RWPE1 (cell line): ENCODE data around the gene AUH.

Source experiments
- CTCF ChIA-PET: fragments of 350-600 bp; sonication (Branson Sonifier 250); formaldehyde crosslinking; extraction: SDS; loops from one replicate; lab custom pipeline; 2021; lab: Yijun Ruan, JAX
- POLR2A ChIA-PET: fragments of 400-600 bp; formaldehyde crosslinking; extraction: SDS; loops from one replicate; lab custom pipeline; 2020; ENCODE audit warnings: antibody characterized with exemption; ENCODE audit not compliant: low non-redundant PET; lab: Yijun Ruan, JAX
- DNase-seq: peaks from one replicate; pipeline ENCODE4 v3.0.0; 2012; ENCODE audit warnings: low spot score
- H3K27ac ChIP-seq: fragments of 450-650 bp; 2 replicates; pipeline ENCODE4 v1.5.1; 2017
- TF ChIP-seq, protein P1 (sequence below): fragments of 450-650 bp; conservative IDR thresholded peaks from 2 replicates; pipeline ENCODE4 v1.5.1; 2017; ENCODE audit warnings: low read depth, mild to moderate bottlenecking

Gene AUH

DNA sequence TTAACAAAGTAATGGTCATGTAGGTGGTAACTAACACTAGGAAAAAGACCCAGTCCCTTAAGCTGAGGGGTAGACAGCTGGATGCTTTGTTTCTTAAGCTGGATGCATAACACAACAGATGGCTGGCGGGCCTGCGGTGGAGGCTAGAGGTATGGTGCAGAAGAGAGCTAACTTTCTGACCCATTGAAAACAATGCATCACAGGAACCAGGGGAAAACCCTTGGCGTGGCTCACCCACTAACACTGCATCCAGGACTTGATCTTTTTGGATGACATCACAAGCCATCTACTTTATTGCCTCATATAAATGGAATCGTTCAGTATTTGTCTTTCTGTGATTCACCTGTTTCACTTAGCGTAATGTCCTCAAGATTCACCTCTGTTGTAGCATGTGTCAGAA is 138.7 kb downstream of the AUH start:
- ChIA-PET POLR2A (no interaction called here), CTCF (interaction anchor here (0.7 to 1.1 kb wide), 2 partner anchors 11 to 29 kb away, joined by 3 to 6 read pairs; no protein-coding TSS in a partner anchor)
- no peak for DNase-seq
- H3K27ac ChIP-seq: no peak overlapping the region
- TF ChIP-seq, protein P1, sequence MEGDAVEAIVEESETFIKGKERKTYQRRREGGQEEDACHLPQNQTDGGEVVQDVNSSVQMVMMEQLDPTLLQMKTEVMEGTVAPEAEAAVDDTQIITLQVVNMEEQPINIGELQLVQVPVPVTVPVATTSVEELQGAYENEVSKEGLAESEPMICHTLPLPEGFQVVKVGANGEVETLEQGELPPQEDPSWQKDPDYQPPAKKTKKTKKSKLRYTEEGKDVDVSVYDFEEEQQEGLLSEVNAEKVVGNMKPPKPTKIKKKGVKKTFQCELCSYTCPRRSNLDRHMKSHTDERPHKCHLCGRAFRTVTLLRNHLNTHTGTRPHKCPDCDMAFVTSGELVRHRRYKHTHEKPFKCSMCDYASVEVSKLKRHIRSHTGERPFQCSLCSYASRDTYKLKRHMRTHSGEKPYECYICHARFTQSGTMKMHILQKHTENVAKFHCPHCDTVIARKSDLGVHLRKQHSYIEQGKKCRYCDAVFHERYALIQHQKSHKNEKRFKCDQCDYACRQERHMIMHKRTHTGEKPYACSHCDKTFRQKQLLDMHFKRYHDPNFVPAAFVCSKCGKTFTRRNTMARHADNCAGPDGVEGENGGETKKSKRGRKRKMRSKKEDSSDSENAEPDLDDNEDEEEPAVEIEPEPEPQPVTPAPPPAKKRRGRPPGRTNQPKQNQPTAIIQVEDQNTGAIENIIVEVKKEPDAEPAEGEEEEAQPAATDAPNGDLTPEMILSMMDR: no peak

DNA sequence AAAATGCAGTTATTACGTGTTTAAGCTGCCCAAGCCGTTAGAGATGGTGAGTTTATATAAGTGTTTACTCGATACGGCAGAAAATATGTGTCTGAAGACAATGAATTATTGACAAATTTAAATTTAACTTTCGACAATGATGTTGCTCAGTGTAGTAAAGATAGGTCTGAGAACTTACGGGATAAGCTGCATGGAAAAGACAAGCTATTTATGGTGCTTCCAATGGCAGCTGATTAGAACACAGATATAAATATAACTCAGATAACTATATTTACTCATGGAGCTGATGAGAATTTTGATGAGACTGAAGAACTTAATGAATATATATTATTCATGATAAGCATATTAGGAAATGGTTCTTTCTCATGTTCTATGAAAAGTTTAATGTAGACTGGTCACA is 139.3 kb downstream of the AUH start:
- CTCF ChIA-PET: interaction anchor here (0.7 to 1.1 kb wide), 3 partner anchors 11 to 57 kb away, joined by 3 to 6 read pairs (median 6); no protein-coding TSS in a partner anchor
- H3K27ac ChIP-seq: no peak overlapping the region
- TF ChIP-seq, protein P1: no peak
- no peak for DNase-seq
- POLR2A ChIA-PET: no interaction called here

DNA sequence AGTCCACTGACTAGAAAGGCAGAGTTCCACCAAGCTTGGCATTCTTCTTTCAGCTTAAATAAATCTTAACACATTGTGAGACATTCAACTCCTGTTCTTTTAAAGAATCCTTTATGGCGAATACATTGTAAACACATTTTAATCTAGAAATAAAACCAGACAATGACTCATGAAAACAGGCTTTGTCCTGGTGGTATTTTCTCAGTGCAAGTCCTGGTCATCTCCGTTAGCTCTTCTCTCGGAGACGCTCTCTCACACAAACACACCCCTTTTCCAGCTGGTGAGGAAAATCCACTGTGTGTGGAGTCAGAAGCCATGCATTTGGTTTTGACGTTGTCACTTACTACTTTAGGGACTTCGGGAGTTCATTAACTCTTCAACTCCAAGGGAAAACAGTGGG is 140.4 kb downstream of the AUH start:
- ChIA-PET CTCF (interaction anchor here (0.5 to 1.2 kb wide), 6 partner anchors 22 to 984 kb away, joined by 3 to 5 read pairs (median 3); no protein-coding TSS in a partner anchor), POLR2A (no interaction called here)
- H3K27ac ChIP-seq: no peak overlapping the region
- DNase-seq: no peak
- TF ChIP-seq, protein P1: no peak

DNA sequence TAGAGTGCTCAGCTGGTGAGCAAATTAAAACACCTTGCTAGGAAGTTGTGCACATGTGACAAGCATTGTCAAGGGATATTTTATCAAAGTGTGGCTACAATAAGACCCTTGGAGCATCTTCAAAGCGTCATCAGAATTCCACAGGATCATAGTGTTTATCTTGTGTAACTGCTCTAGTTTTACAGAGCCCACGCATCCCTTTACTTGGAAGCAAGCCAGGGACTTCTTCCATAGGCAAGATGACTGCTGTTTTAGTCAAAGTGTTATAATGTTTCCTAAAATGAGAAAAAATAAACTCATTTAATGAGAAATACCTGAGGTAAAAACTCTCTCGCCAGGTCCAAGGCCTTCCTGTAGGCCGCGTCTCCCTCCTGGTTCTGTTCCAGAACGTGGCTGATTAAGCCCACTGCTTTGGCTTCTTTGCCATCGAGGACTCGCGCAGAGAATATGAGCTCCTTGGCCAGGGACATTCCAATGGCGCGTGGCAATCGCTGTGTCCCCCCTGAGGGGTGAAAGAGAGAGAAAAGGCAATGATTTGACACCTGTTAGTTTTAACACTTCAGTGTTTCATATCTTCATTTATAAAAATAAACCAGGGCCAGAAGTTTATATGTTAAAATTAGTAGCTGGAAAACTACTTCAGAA is 141.1 kb downstream of the AUH start:
- CTCF ChIA-PET: interaction anchor here (0.5 to 1.2 kb wide), 4 partner anchors 21 to 306 kb away, joined by 3 to 4 read pairs (median 3); no protein-coding TSS in a partner anchor
- TF ChIP-seq, protein P1: no peak
- DNase-seq: no peak
- POLR2A ChIA-PET: no interaction called here
- no peak overlapping the region for H3K27ac ChIP-seq

DNA sequence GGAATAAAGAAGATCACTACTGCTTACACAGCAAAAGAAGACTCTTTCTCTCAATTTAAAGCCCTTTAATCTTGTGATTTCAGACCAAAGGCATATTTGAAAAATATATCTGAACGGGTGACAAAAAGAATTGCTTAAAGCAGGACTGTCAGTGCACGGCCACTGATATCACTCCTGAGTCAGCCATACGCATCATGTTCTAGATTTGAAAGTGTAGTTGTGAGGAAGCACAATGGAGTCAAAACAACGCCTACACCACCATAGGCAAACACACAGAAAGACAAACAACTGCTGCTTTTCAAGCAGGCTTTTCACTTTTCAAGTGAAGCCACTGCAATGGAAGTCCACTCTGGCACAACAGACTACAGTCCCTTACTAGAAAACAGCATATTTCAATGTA is 141.7 kb downstream of the AUH start:
- no peak overlapping the region for H3K27ac ChIP-seq
- POLR2A ChIA-PET: no interaction called here
- CTCF ChIA-PET: no interaction called here
- DNase-seq: no peak
- TF ChIP-seq, protein P1: no peak

DNA sequence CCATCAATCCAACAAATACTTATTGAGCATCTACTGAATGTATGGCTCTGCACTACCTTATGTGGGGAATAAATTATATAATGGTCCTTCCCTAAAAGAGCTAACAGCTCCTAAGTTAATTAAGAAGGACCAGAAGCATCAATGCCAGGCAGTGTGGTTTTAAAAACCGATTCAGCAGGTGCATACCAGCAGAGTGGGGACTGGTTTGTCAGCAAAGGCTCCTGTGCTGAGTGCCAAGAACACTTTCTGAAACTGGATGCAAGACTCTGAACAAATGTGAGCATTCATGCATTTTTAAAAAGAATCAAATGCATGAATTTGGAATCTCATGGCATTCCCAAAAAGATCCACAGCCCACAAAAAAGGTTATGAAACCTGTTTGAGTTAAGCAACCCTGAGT is 142.2 kb downstream of the AUH start:
- ChIA-PET CTCF (no interaction called here), POLR2A (no interaction called here)
- TF ChIP-seq, protein P1: no peak
- H3K27ac ChIP-seq: no peak overlapping the region
- no peak for DNase-seq
